HG03439 (cell line): ENCODE results near the gene PITX2.
"Not testable (repeated sequence)": the region's sequence is repeated elsewhere in the genome, so short reads cannot be mapped to it uniquely, and the experiment has no call there.

Source experiments
- ATAC-seq: cut with Tn5 transposase; IDR thresholded peaks from one replicate; pipeline ENCODE4 v1.9.1; 2021; ENCODE audit warnings: mild to moderate bottlenecking, moderate library complexity; ENCODE audit not compliant: unreplicated experiment

PITX2 gene

DNA sequence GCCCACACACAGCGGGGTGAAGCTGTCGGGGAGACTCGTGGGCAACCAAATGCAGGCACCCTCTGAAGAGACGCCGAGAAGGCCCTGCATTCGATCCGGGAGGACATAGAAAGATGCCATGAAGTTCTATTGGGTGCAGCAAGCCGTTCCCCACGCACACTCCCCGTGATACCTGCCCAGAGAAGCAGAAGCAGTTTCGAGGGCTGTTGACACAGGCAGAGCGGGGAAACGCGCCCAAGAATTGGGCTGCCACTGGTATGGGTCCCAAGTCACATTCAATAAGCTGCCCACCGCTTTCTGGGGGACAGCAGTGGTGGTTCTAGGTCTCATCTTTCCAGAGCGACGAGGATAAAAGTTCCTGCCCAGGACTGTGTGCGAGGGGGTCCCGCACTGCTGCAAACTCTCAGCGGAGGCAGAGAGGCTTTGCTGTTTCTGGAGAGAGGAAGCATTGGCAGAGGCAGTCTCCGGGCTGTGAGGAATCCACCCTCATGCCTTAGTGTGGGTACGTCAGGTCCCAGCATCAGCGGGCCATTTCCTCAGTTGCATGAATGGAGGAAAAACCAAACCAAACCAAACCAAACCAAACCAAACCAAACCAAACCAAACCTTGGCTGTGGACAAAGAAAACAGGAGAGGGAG, 10.1 kb downstream of the PITX2 start:
- ATAC-seq, result no peak

GRCh38 chr4:110611968-110612447, 10.9 kb downstream of the PITX2 start:
- no peak for ATAC-seq

GRCh38 chr4:110610940-110611831, 11.7 kb downstream of the PITX2 start:
- peak; percentile 78 for ATAC-seq

DNA sequence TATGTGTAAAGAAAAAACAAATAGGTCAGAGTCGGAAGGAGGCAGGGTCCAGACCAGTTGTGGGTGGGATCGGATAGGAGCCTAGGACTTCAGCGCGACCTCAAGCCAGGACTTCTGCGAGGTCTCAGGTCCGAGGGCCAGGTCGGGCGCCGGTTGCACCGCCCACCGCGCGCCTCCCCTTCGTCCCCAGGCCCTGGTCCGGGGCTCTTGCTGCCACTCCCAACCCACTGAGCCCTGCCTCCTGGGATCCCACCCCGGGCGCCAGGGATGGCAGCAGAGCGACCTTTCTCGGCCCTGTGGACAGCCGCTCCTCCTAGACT, 12.3 kb downstream of the PITX2 start:
- ATAC-seq, result no peak

- no peak for ATAC-seq
These were observed 13.7 kb downstream of the PITX2 start for GRCh38 chr4:110609044-110609750.

DNA sequence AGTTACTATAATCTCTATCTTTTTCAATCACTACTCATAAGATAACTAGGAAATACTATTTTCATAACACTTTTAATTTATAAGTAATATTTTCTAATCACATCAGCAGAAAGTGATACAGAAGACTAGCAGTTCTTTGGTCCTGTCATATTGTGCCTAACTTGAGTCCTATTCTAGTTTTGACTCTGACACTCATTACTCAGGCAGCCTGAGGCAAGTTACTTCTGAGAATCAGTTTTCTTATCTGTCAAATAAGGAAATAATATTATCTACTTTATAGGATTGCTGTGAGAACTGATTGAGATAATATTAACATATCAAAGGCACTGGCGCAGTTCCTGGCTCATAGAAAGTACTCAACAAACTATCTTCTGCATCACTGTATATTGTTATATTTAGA, 17.8 kb downstream of the PITX2 start:
- no peak for ATAC-seq

DNA sequence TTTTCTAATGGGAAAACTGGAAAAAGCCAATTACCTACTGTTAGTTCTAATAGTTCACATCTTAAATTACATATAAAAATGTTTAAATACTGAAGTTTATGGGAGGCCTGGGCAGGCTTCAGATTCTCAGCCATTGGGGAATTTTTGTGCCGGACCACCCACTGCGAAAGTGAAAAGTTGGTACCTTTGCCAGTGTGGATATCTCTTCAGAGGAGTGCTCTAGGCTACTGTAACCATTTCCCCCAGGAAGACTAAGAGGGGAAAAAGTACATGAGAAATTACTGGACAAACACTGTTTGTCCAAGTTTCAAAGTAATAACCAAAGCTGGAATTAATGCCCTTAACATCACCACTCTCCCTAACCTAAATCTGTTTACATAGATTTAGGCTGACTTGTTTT, 20.8 kb downstream of the PITX2 start:
- no peak for ATAC-seq

GRCh38 chr4:110597582-110597981, 25.3 kb downstream of the PITX2 start:
- ATAC-seq, result no peak

- no peak for ATAC-seq
These were observed 26.4 kb downstream of the PITX2 start for GRCh38 chr4:110596431-110596830.

- no peak for ATAC-seq
These were observed 27.3 kb downstream of the PITX2 start for GRCh38 chr4:110595583-110595982.

- no peak for ATAC-seq
These were observed 33.6 kb downstream of the PITX2 start for GRCh38 chr4:110589297-110589696.

GRCh38 chr4:110587666-110588285, 35.1 kb downstream of the PITX2 start:
- no peak for ATAC-seq

DNA sequence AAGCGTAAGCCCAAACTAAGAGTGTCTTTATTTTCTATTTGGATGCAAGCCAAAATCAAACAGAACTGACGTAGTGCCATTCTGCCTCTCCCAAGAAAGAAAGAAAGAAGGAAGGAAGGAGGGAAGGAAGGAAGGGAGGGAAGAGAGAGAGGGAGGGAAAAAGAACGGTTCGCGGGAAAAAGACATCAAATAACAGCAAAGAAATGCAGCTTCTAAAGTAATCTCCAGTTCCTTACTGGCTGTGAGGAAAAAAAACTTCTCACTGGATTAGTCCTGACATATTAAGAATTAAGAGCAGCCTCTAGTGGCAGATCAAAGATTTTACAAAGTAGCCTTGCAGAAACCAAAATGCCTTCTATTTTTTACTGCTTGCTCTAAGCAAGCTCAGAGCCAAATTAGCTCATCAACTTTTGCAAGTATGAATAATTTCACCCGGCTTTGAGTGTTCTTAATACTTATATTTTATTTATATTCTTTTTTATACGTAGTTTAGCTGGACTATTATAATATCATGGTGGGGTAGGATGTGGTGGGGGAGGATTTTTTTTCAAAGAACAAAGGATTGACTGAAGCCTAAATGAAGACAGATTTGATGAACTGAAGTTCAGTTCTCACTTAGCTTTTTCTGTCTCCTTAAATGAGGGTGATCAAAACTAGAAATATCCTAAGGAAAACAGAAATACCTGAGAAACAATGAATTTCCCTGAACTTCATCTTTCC, 36.6 kb downstream of the PITX2 start:
- no peak for ATAC-seq

DNA sequence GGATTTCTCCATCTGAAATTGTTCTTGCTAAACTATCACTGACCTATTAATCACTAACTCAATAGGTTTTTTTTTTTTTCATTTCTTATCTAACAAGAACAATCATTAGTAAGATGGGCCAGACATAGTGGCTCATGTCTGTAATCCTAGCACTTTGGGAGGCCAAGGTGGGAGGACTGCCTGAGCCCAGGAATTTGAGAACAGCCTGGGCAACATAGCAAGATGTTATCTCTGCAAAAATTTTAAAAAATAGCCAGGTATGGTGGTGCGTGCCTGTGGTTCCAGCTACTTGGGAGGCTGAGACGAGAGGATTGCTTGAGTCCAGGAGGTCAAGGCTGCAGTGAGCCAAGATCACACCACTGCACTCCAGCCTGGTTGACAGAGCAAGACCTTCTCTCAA, 46.2 kb downstream of the PITX2 start:
- not testable (repeated sequence) for ATAC-seq
